Subcutaneous abdominal adipose tissue (tissue), 5 donors: ENCODE results near the gene TMEM225.

Source experiments
- H3K27ac ChIP-seq: one replicate; pipeline ENCODE4 v1.7.0; 2013; ENCODE audit warnings: low read depth, mild to moderate bottlenecking, inconsistent platforms, low read length, moderate library complexity
- H3K27me3 ChIP-seq, 5 donors: one replicate each; pipeline ENCODE4 v1.7.0; 2013; ENCODE audit warnings: low read length in 5 of 5, inconsistent platforms in 1 of 5; ENCODE audit not compliant: control insufficient read depth in 5 of 5, insufficient read depth in 4 of 5
- H3K36me3 ChIP-seq, 5 donors: one replicate each; pipeline ENCODE4 v1.7.0; 2013; ENCODE audit warnings: low read length in 5 of 5; ENCODE audit not compliant: control insufficient read depth in 5 of 5, insufficient read depth in 5 of 5
- H3K4me1 ChIP-seq, 5 donors: one replicate each; pipeline ENCODE4 v1.7.0; 2013; ENCODE audit warnings: low read length in 5 of 5, mild to moderate bottlenecking in 3 of 5, moderate library complexity in 1 of 5; ENCODE audit not compliant: control insufficient read depth in 5 of 5, insufficient read depth in 5 of 5
- H3K4me3 ChIP-seq, 5 donors: one replicate each; pipeline ENCODE4 v1.7.0; 2013; ENCODE audit warnings: low read length in 5 of 5, low read depth in 1 of 5
- H3K9ac ChIP-seq, 5 donors: one replicate each; pipeline ENCODE4 v1.7.0; 2013; ENCODE audit warnings: low read length in 5 of 5, mild to moderate bottlenecking in 4 of 5, moderate library complexity in 3 of 5
- H3K9me3 ChIP-seq, 5 donors: one replicate each; pipeline ENCODE4 v1.7.0; 2013; ENCODE audit warnings: low read length in 5 of 5; ENCODE audit not compliant: control insufficient read depth in 5 of 5
- donor health status: healthy.
- donor health status: healthy.
- donor health status: healthy.
- donor health status: healthy.
- donor health status: healthy.

The TMEM225 gene, protein sequence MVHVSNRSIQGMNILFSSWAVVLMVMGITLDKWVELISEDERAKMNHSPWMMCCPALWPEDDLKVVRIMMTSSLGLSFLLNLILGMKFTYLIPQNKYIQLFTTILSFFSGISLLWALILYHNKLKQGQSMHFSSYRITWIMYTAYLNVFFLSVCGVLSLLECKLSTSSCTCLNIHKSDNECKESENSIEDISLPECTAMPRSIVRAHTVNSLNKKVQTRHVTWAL

DNA sequence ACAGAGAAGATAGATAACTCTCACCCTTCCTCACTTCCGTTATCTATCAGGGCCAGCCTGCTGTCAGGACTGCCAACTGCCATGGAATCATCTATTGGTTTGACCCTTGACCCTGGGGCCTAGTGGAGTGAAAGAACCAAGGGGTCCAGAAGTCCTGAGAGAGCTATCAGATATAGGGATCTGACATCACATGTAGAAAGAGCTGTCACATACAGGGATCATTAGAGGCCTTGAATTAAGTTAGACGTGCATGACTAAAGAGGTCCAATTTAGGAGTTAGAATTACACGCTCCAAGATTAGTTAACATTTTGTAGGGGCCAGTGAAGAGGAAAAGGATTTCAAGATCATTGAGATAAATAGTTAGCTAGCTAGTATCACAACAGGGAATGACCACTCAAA is at the start of gene TMEM225:
Gene TMEM225 (minus strand): TSS at position 101 of the 400 bp plus-strand sequence. CDS start 245 bp downstream, outside the sequence.
- Histone ChIP-seq H3K4me3 (no peak within 1 kb of the TSS), H3K36me3 (no peaks in the 10 kb centered on the region), H3K27ac (no peak within 1 kb of the TSS), H3K9ac (no peak within 1 kb of the TSS), H3K27me3 (no peaks in the 10 kb centered on the region), H3K9me3 (no peaks in the 10 kb centered on the region), H3K4me1 (no peaks in the 10 kb centered on the region)

DNA sequence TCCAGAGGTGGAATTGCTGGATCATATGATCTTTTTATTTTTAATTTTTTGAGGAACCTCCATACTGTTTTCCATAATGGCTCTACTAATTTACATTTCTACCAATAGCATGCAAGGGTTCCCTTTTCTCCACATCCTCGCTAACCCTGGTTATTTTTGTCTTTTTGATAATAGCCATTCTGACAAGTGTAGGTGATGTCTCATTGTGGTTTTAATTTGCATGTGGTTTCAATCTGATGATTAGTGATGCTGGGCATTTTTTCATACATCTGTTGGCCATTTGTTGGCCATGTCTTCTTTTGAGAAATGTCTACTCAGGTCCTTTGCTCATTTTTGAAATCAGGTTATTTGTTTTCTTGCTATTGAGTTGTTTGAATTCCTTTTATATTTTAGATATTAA is 38.6 kb upstream of the TMEM225 start:
- no peaks in the 10 kb centered on the region for H3K4me1 ChIP-seq
- H3K4me3 ChIP-seq: no peak overlapping the region
- no peaks in the 10 kb centered on the region for H3K9me3 ChIP-seq
- no peak overlapping the region for H3K9ac ChIP-seq
- H3K27ac ChIP-seq: no peak overlapping the region
- H3K27me3 ChIP-seq: no peaks in the 10 kb centered on the region
- no peaks in the 10 kb centered on the region for H3K36me3 ChIP-seq

DNA sequence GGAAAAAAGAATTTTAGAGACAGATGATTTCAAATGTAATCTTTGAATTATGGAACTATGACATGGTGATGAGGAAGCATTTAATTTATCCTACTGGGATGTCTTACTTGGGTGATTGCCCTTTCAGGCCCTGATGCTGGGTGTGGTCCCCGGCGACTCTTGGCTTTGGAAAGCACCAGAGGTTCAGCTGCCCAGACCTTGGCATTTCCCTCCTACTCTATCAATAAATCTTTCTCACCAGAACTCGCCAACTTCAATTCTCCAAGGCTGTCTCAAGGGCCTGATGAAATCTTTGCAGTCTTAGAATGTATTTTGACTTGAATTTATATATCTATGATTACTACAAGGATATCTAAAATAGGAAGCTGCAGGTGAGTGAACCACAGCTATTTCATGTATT is 35.5 kb upstream of the TMEM225 start:
- no peaks in the 10 kb centered on the region for H3K27me3 ChIP-seq
- H3K4me1 ChIP-seq: no peaks in the 10 kb centered on the region
- H3K9me3 ChIP-seq: no peaks in the 10 kb centered on the region
- H3K4me3 ChIP-seq: no peak overlapping the region
- H3K9ac ChIP-seq: no peak overlapping the region
- no peak overlapping the region for H3K27ac ChIP-seq
- H3K36me3 ChIP-seq: no peaks in the 10 kb centered on the region

DNA sequence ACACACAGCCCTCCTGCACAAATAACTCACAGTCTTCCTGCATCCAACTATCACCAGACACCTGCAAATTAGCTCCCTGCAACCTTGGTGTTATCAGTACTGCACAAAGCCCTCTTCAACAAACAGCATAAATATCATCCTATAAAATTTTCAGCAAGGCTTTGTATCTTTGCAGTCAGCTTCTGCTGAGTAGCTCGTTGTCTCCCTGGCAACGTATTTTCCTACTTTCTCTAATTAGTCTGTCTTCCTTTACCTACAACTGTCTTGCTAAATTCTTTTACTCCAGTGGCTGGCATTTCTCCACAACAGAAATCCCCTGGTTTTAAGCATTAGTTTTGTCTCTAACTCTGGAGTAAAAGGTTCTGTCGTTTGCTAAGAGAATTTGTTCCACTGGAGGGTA is 20.4 kb upstream of the TMEM225 start:
- Histone ChIP-seq H3K27ac (no peak overlapping the region), H3K27me3 (peaks cover 0 to 2% (median 0%) of the 10 kb centered on the region in 5 donors), H3K4me3 (no peak overlapping the region), H3K4me1 (no peaks in the 10 kb centered on the region), H3K9ac (no peak overlapping the region), H3K9me3 (no peaks in the 10 kb centered on the region), H3K36me3 (no peaks in the 10 kb centered on the region)

DNA sequence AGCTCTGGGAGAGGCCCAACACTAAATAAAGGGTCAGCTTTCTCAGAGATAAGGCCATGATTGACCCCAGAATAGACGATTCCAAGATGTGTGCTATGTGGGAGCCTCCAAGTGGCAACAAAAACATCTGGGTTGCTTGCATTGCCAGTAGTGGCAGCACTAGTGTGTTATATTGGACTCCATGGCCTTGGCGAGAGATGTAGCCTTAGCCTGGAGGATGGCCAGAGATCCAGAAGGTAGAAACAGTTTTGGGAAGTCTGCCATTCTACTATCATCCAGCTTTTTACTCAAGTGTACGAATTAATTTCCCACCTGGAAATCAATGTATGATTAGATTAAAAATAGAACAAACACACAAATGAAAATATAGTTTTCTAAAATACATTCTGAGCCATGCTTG is 19.5 kb upstream of the TMEM225 start:
- H3K36me3 ChIP-seq: no peaks in the 10 kb centered on the region
- H3K9ac ChIP-seq: no peak overlapping the region
- H3K4me1 ChIP-seq: no peaks in the 10 kb centered on the region
- H3K27me3 ChIP-seq: peaks cover 0 to 2% (median 0%) of the 10 kb centered on the region in 5 donors
- no peaks in the 10 kb centered on the region for H3K9me3 ChIP-seq
- no peak overlapping the region for H3K4me3 ChIP-seq
- no peak overlapping the region for H3K27ac ChIP-seq

DNA sequence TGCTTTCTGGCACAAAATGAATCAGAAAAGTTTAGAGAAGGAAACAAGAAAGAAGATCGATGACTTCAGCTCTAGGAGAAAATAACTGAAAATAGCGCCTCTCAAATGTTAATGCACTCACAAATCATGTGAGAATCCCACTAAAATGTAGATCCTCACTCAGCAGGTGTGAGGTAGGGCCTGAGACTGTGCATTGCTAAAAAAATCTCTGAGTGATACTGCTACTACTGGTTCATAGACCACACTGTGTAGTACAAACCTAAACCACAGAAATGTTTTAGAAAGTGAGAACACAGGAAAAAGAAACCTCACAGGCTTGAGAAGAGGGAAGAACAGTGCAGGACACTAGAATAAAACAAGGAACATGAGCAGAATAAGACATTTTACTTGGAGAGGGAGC is 18.5 kb upstream of the TMEM225 start:
- no peak overlapping the region for H3K27ac ChIP-seq
- no peaks in the 10 kb centered on the region for H3K9me3 ChIP-seq
- no peaks in the 10 kb centered on the region for H3K36me3 ChIP-seq
- H3K9ac ChIP-seq: no peak overlapping the region
- no peaks in the 10 kb centered on the region for H3K4me1 ChIP-seq
- no peak overlapping the region for H3K4me3 ChIP-seq
- peaks cover 0 to 2% (median 0%) of the 10 kb centered on the region in 5 donors for H3K27me3 ChIP-seq

DNA sequence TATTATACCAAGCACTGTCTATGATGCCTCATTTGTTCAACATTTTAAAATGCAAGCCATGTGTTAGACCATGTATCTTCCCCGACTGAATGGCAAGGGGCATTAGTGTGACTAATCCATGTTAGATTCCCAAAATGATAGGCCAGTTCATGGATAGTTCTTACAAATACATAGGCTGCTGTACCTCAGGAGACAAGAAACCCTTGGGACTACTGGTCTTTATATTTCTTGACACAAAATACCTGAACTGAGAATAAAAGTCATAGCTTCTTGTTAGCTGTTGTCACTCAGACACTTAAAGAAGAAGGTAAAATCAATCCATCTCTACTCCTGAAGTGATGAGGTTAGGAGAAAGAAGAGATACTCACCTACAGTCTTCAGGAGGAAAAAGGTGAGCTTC is 16.4 kb upstream of the TMEM225 start, which contains the start of gene OR8D4:
Gene OR8D4 (plus strand): TSS at position 301 of the 400 bp plus-strand sequence. CDS start 4,265 bp downstream, outside the sequence.
- H3K4me1 ChIP-seq: no peaks in the 10 kb centered on the region
- H3K9me3 ChIP-seq: no peaks in the 10 kb centered on the region
- H3K27me3 ChIP-seq: peaks cover 0 to 2% (median 0%) of the 10 kb centered on the region in 5 donors
- H3K9ac ChIP-seq: no peak within 1 kb of the TSS
- no peaks in the 10 kb centered on the region for H3K36me3 ChIP-seq
- no peak within 1 kb of the TSS for H3K27ac ChIP-seq
- no peak within 1 kb of the TSS for H3K4me3 ChIP-seq

DNA sequence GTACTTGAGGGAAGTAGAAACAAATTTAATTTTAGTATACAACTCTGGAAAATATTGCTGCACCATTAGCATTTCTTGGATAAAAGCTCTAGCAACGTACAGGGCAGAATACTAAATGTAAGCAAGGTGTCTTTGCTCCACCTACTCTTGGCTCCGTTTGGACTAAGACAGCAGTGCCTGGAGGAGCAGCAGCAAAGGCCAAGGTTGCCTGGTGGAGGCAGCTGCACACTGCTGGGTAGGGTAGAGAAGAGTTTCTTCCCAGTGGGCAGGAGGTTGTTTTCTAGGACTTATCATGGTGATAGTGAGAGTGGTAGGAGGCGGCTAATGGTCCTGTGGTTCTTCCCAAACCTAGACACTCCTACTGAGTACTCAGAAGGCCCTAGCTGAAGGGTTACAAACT is 14.3 kb upstream of the TMEM225 start:
- no peaks in the 10 kb centered on the region for H3K9me3 ChIP-seq
- no peaks in the 10 kb centered on the region for H3K4me1 ChIP-seq
- no peak overlapping the region for H3K9ac ChIP-seq
- peaks cover 0 to 2% (median 0%) of the 10 kb centered on the region in 5 donors for H3K27me3 ChIP-seq
- no peak overlapping the region for H3K4me3 ChIP-seq
- H3K27ac ChIP-seq: no peak overlapping the region
- H3K36me3 ChIP-seq: no peaks in the 10 kb centered on the region

DNA sequence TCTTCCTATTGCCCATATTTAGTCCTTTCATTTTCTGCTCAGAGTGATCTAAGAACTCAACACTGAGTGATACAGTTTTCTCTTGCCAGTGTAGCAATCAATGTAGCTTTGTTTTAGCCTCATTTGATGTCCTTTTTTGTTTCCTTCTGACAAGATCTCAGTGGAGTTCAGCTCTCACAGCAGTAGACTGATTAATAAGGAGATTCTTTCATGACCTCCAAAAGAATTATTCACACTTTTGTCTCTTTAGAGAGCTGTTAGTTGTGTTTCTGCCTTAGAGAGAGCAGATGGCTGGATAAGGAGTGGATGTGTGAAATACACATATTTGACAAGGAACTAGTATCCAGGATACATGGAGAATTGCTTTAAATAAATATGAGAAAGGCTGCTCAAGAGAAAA is 6.6 kb upstream of the TMEM225 start:
- Histone ChIP-seq H3K27ac (no peak overlapping the region), H3K4me3 (no peak overlapping the region), H3K9me3 (no peaks in the 10 kb centered on the region), H3K4me1 (no peaks in the 10 kb centered on the region), H3K27me3 (no peaks in the 10 kb centered on the region), H3K36me3 (no peaks in the 10 kb centered on the region), H3K9ac (no peak overlapping the region)

DNA sequence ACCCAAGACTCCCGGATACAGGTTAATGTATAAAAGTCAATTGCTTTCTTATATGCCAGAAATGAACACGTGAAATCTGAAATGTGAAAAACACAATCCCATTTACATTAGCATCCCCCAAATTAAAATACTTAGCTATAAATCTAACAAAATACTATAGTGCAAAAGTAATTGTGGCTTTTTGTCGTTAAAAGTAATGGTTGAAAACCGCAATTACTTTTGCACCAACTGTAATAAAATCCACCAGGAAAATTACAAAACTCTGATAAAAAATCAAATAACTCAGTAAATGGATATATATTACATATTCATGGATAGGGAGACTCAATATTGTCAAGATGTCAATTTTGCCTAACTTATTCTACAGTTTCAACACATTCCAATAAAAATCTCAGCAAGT is 4.6 kb downstream of the TMEM225 start:
- no peaks in the 10 kb centered on the region for H3K9me3 ChIP-seq
- H3K27ac ChIP-seq: no peak overlapping the region
- H3K27me3 ChIP-seq: no peaks in the 10 kb centered on the region
- H3K9ac ChIP-seq: no peak overlapping the region
- no peaks in the 10 kb centered on the region for H3K36me3 ChIP-seq
- H3K4me3 ChIP-seq: no peak overlapping the region
- H3K4me1 ChIP-seq: no peaks in the 10 kb centered on the region
